GM23248 (cell line): Measurements from ENCODE around the gene KMT2B. TPM values are rescaled to one million over a fixed set of nuclear protein-coding genes. Genes with fewer than 3 reads are reported as not detected.

Source experiments
- DNase-seq: peaks from one replicate; pipeline ENCODE4 v3.0.0-alpha.2; 2015
- H2AFZ ChIP-seq: fragments of 200-600 bp; sonication (generic); 2 replicates; pipeline ENCODE4 v1.6.1; 2016; ENCODE audit warnings: antibody characterized with exemption
- H3F3A ChIP-seq: fragments of 200-600 bp; sonication (generic); 2 replicates; pipeline ENCODE4 v1.6.1; 2016; ENCODE audit warnings: mild to moderate bottlenecking, antibody characterized with exemption, mixed run types; ENCODE audit not compliant: insufficient read depth
- H3K27ac ChIP-seq: fragments of 200-600 bp; sonication (generic); 2 replicates; pipeline ENCODE4 v1.5.1; 2016; ENCODE audit warnings: mild to moderate bottlenecking
- H3K27me3 ChIP-seq: fragments of 200-600 bp; sonication (generic); replicated peaks from 2 replicates; pipeline ENCODE4 v1.6.1; 2016; ENCODE audit warnings: mild to moderate bottlenecking; ENCODE audit not compliant: insufficient read depth
- H3K36me3 ChIP-seq: fragments of 200-600 bp; sonication (generic); 2 replicates; pipeline ENCODE4 v1.6.1; 2016; ENCODE audit warnings: low read depth, mild to moderate bottlenecking
- H3K4me1 ChIP-seq: fragments of 200-600 bp; sonication (generic); 2 replicates; pipeline ENCODE4 v1.6.1; 2016; ENCODE audit warnings: mild to moderate bottlenecking; ENCODE audit not compliant: insufficient read depth
- H3K4me2 ChIP-seq: fragments of 200-600 bp; sonication (generic); one replicate; pipeline ENCODE4 v1.6.1; 2016; ENCODE audit warnings: mild to moderate bottlenecking; ENCODE audit not compliant: unreplicated experiment
- H3K4me3 ChIP-seq: fragments of 200-600 bp; sonication (generic); 2 replicates; pipeline ENCODE4 v1.5.1; 2016; ENCODE audit warnings: mild to moderate bottlenecking
- H3K79me2 ChIP-seq: fragments of 200-600 bp; sonication (generic); 2 replicates; pipeline ENCODE4 v1.6.1; 2016; ENCODE audit warnings: mild to moderate bottlenecking; ENCODE audit not compliant: insufficient read depth
- H3K9ac ChIP-seq: fragments of 200-600 bp; sonication (generic); 2 replicates; pipeline ENCODE4 v1.6.1; 2016; ENCODE audit warnings: mild to moderate bottlenecking
- H3K9me2 ChIP-seq: fragments of 200-600 bp; sonication (generic); 2 replicates; pipeline ENCODE4 v1.6.1; 2016; ENCODE audit warnings: mixed run types, mild to moderate bottlenecking, moderate library complexity; ENCODE audit not compliant: insufficient read depth
- H3K9me3 ChIP-seq: fragments of 200-600 bp; sonication (generic); one replicate; pipeline ENCODE4 v1.6.1; 2017; ENCODE audit warnings: low read depth
- H4K20me1 ChIP-seq: fragments of 200-600 bp; sonication (generic); 2 replicates; pipeline ENCODE4 v1.6.0; 2016; ENCODE audit not compliant: insufficient read depth
- EZH2 ChIP-seq: fragments of 200-600 bp; sonication (generic); IDR thresholded peaks from 2 replicates; pipeline ENCODE4 v1.6.1; 2018; ENCODE audit warnings: antibody characterized with exemption, mild to moderate bottlenecking; ENCODE audit not compliant: insufficient read depth, poor library complexity, severe bottlenecking
- EZH2phosphoT487 ChIP-seq: fragments of 200-600 bp; sonication (generic); IDR thresholded peaks from 2 replicates; pipeline ENCODE4 v1.6.1; 2018; ENCODE audit warnings: antibody characterized with exemption, moderate library complexity, mild to moderate bottlenecking, low read depth; ENCODE audit not compliant: insufficient read depth
- WGBS, 2 experiments: methylation state at CpG; one replicate each; pipeline ENCODE4 v1.1.6; 2015 to 2017; ENCODE audit warnings: low lambda C conversion rate in 2 of 2, low coverage in 1 of 2; ENCODE audit errors: missing lambda C conversion rate in 2 of 2; 5-methylcytosine and 5-hydroxymethylcytosine counted together
- in situ Hi-C: fragments of 300-500 bp; cut with MboI; formaldehyde crosslinking; loops from 2 replicates; pipeline ENCODE4 v1.15.0; 2020
- polyA plus RNA-seq: library from polyadenylated mRNA; unstranded; fragments of >200 nt; fragmentation: Nextera tagmentation; extraction: Ambion mirVana; gene quantifications from 2 replicates; pipeline ENCODE4 v1.2.1, GENCODE V29; 2016
- total RNA-seq: library from RNA; depleted of rRNA; stranded (reverse); fragments of >200 nt; shearing (Covaris generic); gene quantifications from 2 replicates; pipeline ENCODE4 v1.2.3, GENCODE V29; 2014

Gene KMT2B
- total and polyA plus RNA-seq, 2 experiments from 2014 or later: 4.1 to 7.5 TPM

DNA sequence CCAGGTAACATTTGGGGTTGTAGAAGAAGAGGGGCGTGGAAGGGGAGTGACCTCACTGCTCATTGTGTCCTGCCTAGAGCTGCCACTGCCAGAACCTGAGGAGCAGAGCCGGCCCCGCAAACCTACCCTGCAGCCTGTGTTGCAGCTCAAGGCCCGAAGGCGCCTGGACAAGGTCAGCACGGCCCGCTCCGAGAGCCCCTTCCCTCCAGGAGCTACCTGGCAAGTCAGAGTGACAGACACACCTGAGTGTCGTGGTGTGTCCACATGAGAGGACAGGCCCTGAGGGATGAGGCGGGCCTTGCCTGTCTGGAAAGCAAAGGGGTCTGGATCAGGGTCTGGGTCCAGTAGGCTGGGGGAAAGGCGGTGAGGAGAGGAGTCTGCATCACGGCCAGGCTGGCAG, 6.8 kb downstream of the KMT2B start:
- Histone ChIP-seq H3K27me3 (no peaks in the 10 kb centered on the region), H3K27ac (no peak overlapping the region), H3K36me3 (peaks cover 25% of the 10 kb centered on the region; the same call in 1 of the 2 replicates), H4K20me1 (no peaks in the 10 kb centered on the region), H3K9ac (no peak overlapping the region), H3K79me2 (peaks cover 37% of the 10 kb centered on the region), H3K9me2 (no peaks in the 10 kb centered on the region), H3F3A (no peaks in the 10 kb centered on the region), H3K4me1 (no peaks in the 10 kb centered on the region), H3K9me3 (no peaks in the 10 kb centered on the region), H2AFZ (no peak overlapping the region), H3K4me2 (no peak overlapping the region), H3K4me3 (no peak overlapping the region)
- TF ChIP-seq EZH2phosphoT487 (no peak), EZH2 (no peak)
- in situ Hi-C loops: no loop called here
- 98 to 99% methylated on average over 12 of the region's 12 CpGs for WGBS, 2 experiments
- no peak for DNase-seq

- Histone ChIP-seq H3K9me3 (no peaks in the 10 kb centered on the region), H3K79me2 (peaks cover 29% of the 10 kb centered on the region), H3K27me3 (no peaks in the 10 kb centered on the region), H3K9ac (no peak overlapping the region), H3K4me2 (no peak overlapping the region), H3K9me2 (no peaks in the 10 kb centered on the region), H3K4me1 (no peaks in the 10 kb centered on the region), H3F3A (no peaks in the 10 kb centered on the region), H4K20me1 (no peaks in the 10 kb centered on the region), H3K27ac (no peak overlapping the region), H2AFZ (no peak overlapping the region), H3K4me3 (no peak overlapping the region), H3K36me3 (peaks cover 28% of the 10 kb centered on the region; the same call in 1 of the 2 replicates)
- WGBS, 2 experiments: 92 to 93% methylated on average over 20 to 23 of the region's 23 CpGs
- no peak for DNase-seq
- in situ Hi-C loops: no loop called here
- no peak for TF ChIP-seq EZH2
Observed at GRCh38 chr19:35725216-35725861, 7.5 kb downstream of the KMT2B start.

GRCh38 chr19:35727053-35727955, 9.5 kb downstream of the KMT2B start:
- H3K36me3 ChIP-seq: peaks cover 36% of the 10 kb centered on the region; the same call in 1 of the 2 replicates
- TF ChIP-seq EZH2phosphoT487: no peak

DNA sequence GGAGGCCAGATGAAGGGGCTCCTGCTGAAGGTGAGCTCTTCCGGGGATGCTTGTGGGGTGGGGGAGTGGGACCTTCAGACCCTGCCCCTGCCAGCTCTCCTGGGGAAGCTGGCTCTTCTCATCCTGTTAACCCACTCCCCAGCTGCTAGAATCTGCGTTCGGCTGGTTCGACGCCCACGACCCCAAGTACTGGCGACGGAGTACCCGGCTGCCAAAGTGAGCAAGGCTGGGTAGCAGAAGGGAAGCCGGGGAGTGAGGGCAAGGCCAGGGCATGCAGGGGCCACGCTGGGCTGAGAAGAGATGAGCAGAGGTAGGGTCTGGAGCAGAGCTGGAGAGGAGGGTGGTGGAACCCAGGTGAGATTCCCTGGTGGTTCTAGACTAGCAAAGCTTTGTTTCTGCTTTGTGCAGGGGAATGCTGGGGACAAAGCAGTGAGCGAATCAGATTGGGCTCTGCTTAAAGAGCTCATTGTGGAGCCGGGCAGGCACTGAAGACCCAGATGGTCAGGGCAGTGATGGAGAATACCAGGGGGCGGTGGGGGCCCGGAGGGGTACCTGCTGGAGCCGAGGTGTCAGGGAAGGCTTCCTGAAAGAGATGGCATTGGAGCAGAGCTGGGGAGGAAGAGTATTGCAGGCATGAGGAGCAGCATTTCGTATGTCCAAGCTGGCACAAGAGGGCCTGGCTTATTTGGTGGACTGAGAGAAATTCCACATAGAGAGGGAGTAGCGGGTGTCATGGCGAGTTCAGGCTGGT, 10.3 kb downstream of the KMT2B start:
- Histone ChIP-seq H3K9ac (no peak overlapping the region), H3K36me3 (peaks cover 36% of the 10 kb centered on the region; the same call in 1 of the 2 replicates), H3K9me2 (no peaks in the 10 kb centered on the region), H3K9me3 (no peaks in the 10 kb centered on the region), H3K27me3 (no peaks in the 10 kb centered on the region), H4K20me1 (no peaks in the 10 kb centered on the region), H2AFZ (no peak overlapping the region), H3K79me2 (0 out of 2 replicates have a peak, but pooled peaks cover 7% of the 10 kb centered on the region), H3K27ac (no peak overlapping the region), H3K4me3 (no peak overlapping the region), H3K4me1 (no peaks in the 10 kb centered on the region), H3F3A (no peaks in the 10 kb centered on the region), H3K4me2 (no peak overlapping the region)
- WGBS, 2 experiments: 89 to 94% methylated on average over 18 to 19 of the region's 19 CpGs
- TF ChIP-seq EZH2: no peak
- no peak for TF ChIP-seq EZH2phosphoT487
- in situ Hi-C loops: no loop called here
- no peak for DNase-seq

More at GRCh38 chr19:35727053-35727955, 9.5 kb downstream of the KMT2B start:
- Histone ChIP-seq H3K4me1 (no peaks in the 10 kb centered on the region), H3K9ac (no peak overlapping the region), H3K9me2 (no peaks in the 10 kb centered on the region), H3K4me2 (no peak overlapping the region), H3K27me3 (no peaks in the 10 kb centered on the region), H2AFZ (no peak overlapping the region), H3F3A (no peaks in the 10 kb centered on the region), H3K27ac (no peak overlapping the region), H3K9me3 (no peaks in the 10 kb centered on the region), H3K4me3 (no peak overlapping the region), H4K20me1 (no peaks in the 10 kb centered on the region), H3K79me2 (peaks cover 13% of the 10 kb centered on the region; the same call in 1 of the 2 replicates)
- in situ Hi-C loops: no loop called here
- WGBS, 2 experiments: 92 to 96% methylated on average over 25 of the region's 25 CpGs
- DNase-seq: no peak
